Neural progenitor cell (in vitro differentiated cells): ENCODE data around the gene DEFB127. TPM values are rescaled to one million over a fixed set of nuclear protein-coding genes. Genes with fewer than 3 reads are reported as not detected.
"Not testable (repeated sequence)": the region's sequence is repeated elsewhere in the genome, so short reads cannot be mapped to it uniquely, and the experiment has no call there.

Experiments
- DNase-seq: peaks from one replicate; pipeline ENCODE4 v3.0.0-alpha.2; 2016; ENCODE audit warnings: low spot score
- H2AFZ ChIP-seq: fragments of 200-600 bp; sonication (generic); replicated peaks from 2 replicates; pipeline ENCODE4 v1.6.1; 2016; ENCODE audit warnings: antibody characterized with exemption
- H3F3A ChIP-seq: fragments of 200-600 bp; sonication (generic); 2 replicates; pipeline ENCODE4 v1.6.1; 2016; ENCODE audit warnings: antibody characterized with exemption, low read depth
- H3K27ac ChIP-seq: fragments of 200-600 bp; sonication (generic); 2 replicates; pipeline ENCODE4 v1.5.1; 2016; ENCODE audit warnings: mild to moderate bottlenecking
- H3K27me3 ChIP-seq: fragments of 200-600 bp; sonication (generic); 2 replicates; pipeline ENCODE4 v1.6.1; 2016; ENCODE audit warnings: mild to moderate bottlenecking, moderate library complexity
- H3K36me3 ChIP-seq: fragments of 200-600 bp; sonication (generic); 2 replicates; pipeline ENCODE4 v1.5.1; 2016
- H3K4me1 ChIP-seq: fragments of 200-600 bp; sonication (generic); 2 replicates; pipeline ENCODE4 v1.6.1; 2016; ENCODE audit warnings: mixed run types
- H3K4me2 ChIP-seq: fragments of 200-600 bp; sonication (generic); 2 replicates; pipeline ENCODE4 v1.6.1; 2016
- H3K4me3 ChIP-seq: fragments of 200-600 bp; sonication (generic); 2 replicates; pipeline ENCODE4 v1.5.1; 2016
- H3K79me2 ChIP-seq: fragments of 200-600 bp; sonication (generic); 2 replicates; pipeline ENCODE4 v1.6.1; 2016; ENCODE audit warnings: low read depth
- H3K9ac ChIP-seq: fragments of 200-600 bp; sonication (generic); 2 replicates; pipeline ENCODE4 v1.6.1; 2016
- H3K9me3 ChIP-seq: fragments of 200-600 bp; sonication (generic); 2 replicates; pipeline ENCODE4 v1.5.1; 2016; ENCODE audit warnings: low read depth
- H4K20me1 ChIP-seq: fragments of 200-600 bp; sonication (generic); 2 replicates; pipeline ENCODE4 v1.6.1; 2016; ENCODE audit warnings: low read depth
- H3K27ac Mint-ChIP-seq: 3 replicates; pipeline ENCODE4 v1.8.0; 2021; ENCODE audit warnings: mixed read lengths
- H3K27me3 Mint-ChIP-seq: 2 replicates; pipeline ENCODE4 v1.8.0; 2022; ENCODE audit warnings: low read depth, mild to moderate bottlenecking, inconsistent platforms, moderate library complexity, mixed read lengths; ENCODE audit not compliant: insufficient read depth
- H3K36me3 Mint-ChIP-seq: 3 replicates; pipeline ENCODE4 v1.8.0; 2021; ENCODE audit warnings: mixed read lengths
- H3K4me1 Mint-ChIP-seq: 3 replicates; pipeline ENCODE4 v1.8.0; 2021; ENCODE audit warnings: mixed read lengths
- H3K4me3 Mint-ChIP-seq: 3 replicates; pipeline ENCODE4 v1.8.0; 2021; ENCODE audit warnings: mild to moderate bottlenecking, moderate library complexity, mixed read lengths
- H3K9me3 Mint-ChIP-seq: 3 replicates; pipeline ENCODE4 v1.8.0; 2020; ENCODE audit warnings: mixed read lengths
- CTCF ChIP-seq: fragments of 200-600 bp; sonication (generic); IDR thresholded peaks from 2 replicates; pipeline ENCODE4 v1.5.1; 2017; ENCODE audit warnings: antibody characterized with exemption, mild to moderate bottlenecking
- EZH2 ChIP-seq: fragments of 200-600 bp; sonication (generic); IDR thresholded peaks from 2 replicates; pipeline ENCODE4 v1.6.1; 2017; ENCODE audit warnings: antibody characterized with exemption, mild to moderate bottlenecking, moderate library complexity
- EZH2phosphoT487 ChIP-seq: fragments of 200-600 bp; sonication (generic); IDR thresholded peaks from 2 replicates; pipeline ENCODE4 v1.6.1; 2017; ENCODE audit warnings: antibody characterized with exemption
- total RNA-seq: library from RNA; depleted of rRNA; stranded (reverse); fragments of >200 nt; gene quantifications from 2 replicates; pipeline ENCODE4 v1.2.3, GENCODE V29; 2015; ENCODE audit warnings: low replicate concordance

Gene DEFB127
- total RNA-seq = not detected in 2 replicates

- no peak within 1 kb of the TSS for H3K4me3 Mint-ChIP-seq
- no peak within 1 kb of the TSS for H2AFZ ChIP-seq
- no peak within 1 kb of the TSS for H3K4me2 ChIP-seq
- H3K9me3 Mint-ChIP-seq = peaks cover 2% of the 10 kb centered on the region
- H3K27me3 ChIP-seq = peaks cover 75% of the 10 kb centered on the region
- no peak within 1 kb of the TSS for H3K4me3 ChIP-seq
- H4K20me1 ChIP-seq = no peaks in the 10 kb centered on the region
- H3K4me1 ChIP-seq = no peaks in the 10 kb centered on the region
- H3K27me3 Mint-ChIP-seq = peaks cover 2% of the 10 kb centered on the region
- H3K27ac ChIP-seq = no peak within 1 kb of the TSS
- H3K9me3 ChIP-seq = no peaks in the 10 kb centered on the region
- no peaks in the 10 kb centered on the region for H3K36me3 Mint-ChIP-seq
- no peaks in the 10 kb centered on the region for H3K79me2 ChIP-seq
- TF ChIP-seq EZH2 (no peak), EZH2phosphoT487 (no peak), CTCF (no peak)
- no peaks in the 10 kb centered on the region for H3F3A ChIP-seq
- H3K27ac Mint-ChIP-seq = no peak within 1 kb of the TSS
- DNase-seq = no peak
- no peak within 1 kb of the TSS for H3K9ac ChIP-seq
- H3K4me1 Mint-ChIP-seq = no peaks in the 10 kb centered on the region
- no peaks in the 10 kb centered on the region for H3K36me3 ChIP-seq
These were observed at the start of gene DEFB127 for GRCh38 chr20:157154-157553. TSS of gene DEFB127 (plus strand) at chr20:157454. CDS start at chr20:157545, 91 bp downstream.

GRCh38 chr20:112396-112795 lies 44.9 kb upstream of the DEFB127 start:
- Histone ChIP-seq H3K27ac (no peak overlapping the region), H3K79me2 (no peaks in the 10 kb centered on the region), H3K4me1 (no peaks in the 10 kb centered on the region), H3K36me3 (no peaks in the 10 kb centered on the region), H2AFZ (no peak overlapping the region), H3K4me3 (no peak overlapping the region), H3K27me3 (peaks cover 37% of the 10 kb centered on the region), H4K20me1 (no peaks in the 10 kb centered on the region), H3K4me2 (no peak overlapping the region), H3F3A (no peaks in the 10 kb centered on the region), H3K9me3 (no peaks in the 10 kb centered on the region), H3K9ac (no peak overlapping the region)
- Mint-ChIP-seq H3K4me3 (no peak overlapping the region), H3K36me3 (no peaks in the 10 kb centered on the region), H3K27me3 (peaks cover 6% of the 10 kb centered on the region), H3K4me1 (no peaks in the 10 kb centered on the region), H3K27ac (no peak overlapping the region), H3K9me3 (peaks cover 6% of the 10 kb centered on the region)
- TF ChIP-seq EZH2phosphoT487 (no peak), EZH2 (no peak)
- no peak for DNase-seq

GRCh38 chr20:117518-117917 lies 39.7 kb upstream of the DEFB127 start:
- no peaks in the 10 kb centered on the region for H3K4me1 ChIP-seq
- no peaks in the 10 kb centered on the region for H3K4me1 Mint-ChIP-seq
- H3K9me3 ChIP-seq = no peaks in the 10 kb centered on the region
- H3K4me3 Mint-ChIP-seq = no peak overlapping the region
- H3K9me3 Mint-ChIP-seq = peaks cover 9% of the 10 kb centered on the region
- TF ChIP-seq CTCF = no peak
- TF ChIP-seq EZH2phosphoT487 = no peak
- no peak for TF ChIP-seq EZH2
- H3K27me3 Mint-ChIP-seq = peaks cover 8% of the 10 kb centered on the region
- H2AFZ ChIP-seq = no peak overlapping the region
- H3F3A ChIP-seq = no peaks in the 10 kb centered on the region
- H3K4me2 ChIP-seq = no peak overlapping the region
- no peaks in the 10 kb centered on the region for H3K36me3 ChIP-seq
- H3K4me3 ChIP-seq = no peak overlapping the region
- H4K20me1 ChIP-seq = no peaks in the 10 kb centered on the region
- no peak overlapping the region for H3K27ac ChIP-seq
- H3K36me3 Mint-ChIP-seq = no peaks in the 10 kb centered on the region
- DNase-seq = no peak
- peaks cover 35% of the 10 kb centered on the region for H3K27me3 ChIP-seq
- no peak overlapping the region for H3K27ac Mint-ChIP-seq
- H3K9ac ChIP-seq = no peak overlapping the region
- H3K79me2 ChIP-seq = no peaks in the 10 kb centered on the region

GRCh38 chr20:129786-130323 lies 27.4 kb upstream of the DEFB127 start:
- not testable (repeated sequence) for H3K4me1 ChIP-seq, H3K36me3 ChIP-seq, H3K36me3 Mint-ChIP-seq, H3K27me3 ChIP-seq, H2AFZ ChIP-seq, H3K27me3 Mint-ChIP-seq, H4K20me1 ChIP-seq, H3K4me2 ChIP-seq, H3K4me1 Mint-ChIP-seq, DNase-seq, H3K9ac ChIP-seq, H3K27ac Mint-ChIP-seq, H3K4me3 ChIP-seq, H3K27ac ChIP-seq, H3K9me3 ChIP-seq, H3F3A ChIP-seq, H3K79me2 ChIP-seq, H3K9me3 Mint-ChIP-seq, H3K4me3 Mint-ChIP-seq
